GM12892 (cell line): Measurements from ENCODE around the gene TXLNA. TPM values are rescaled to one million over a fixed set of nuclear protein-coding genes. Genes with fewer than 3 reads are reported as not detected.
"Not testable (repeated sequence)": the region's sequence is repeated elsewhere in the genome, so short reads cannot be mapped to it uniquely, and the experiment has no call there.

Experiments
- DNase-seq: peaks from one replicate; pipeline ENCODE4 v3.0.0; 2011; ENCODE audit not compliant: insufficient read length
- FAIRE-seq: peaks from 2 replicates; lab custom pipeline; 2011; peaks lifted over from hg19 to GRCh38; lab: Jason Lieb, UNC
- POLR2A ChIP-seq: IDR thresholded peaks from 2 replicates; pipeline ENCODE4 v1.6.1; 2011; ENCODE audit warnings: low read depth, low read length, control low read depth
- POLR2AphosphoS5 ChIP-seq: IDR thresholded peaks from 2 replicates; pipeline ENCODE4 v1.6.1; 2011; ENCODE audit warnings: low read depth, low read length, control low read depth
- TAF1 ChIP-seq: IDR thresholded peaks from 2 replicates; pipeline ENCODE4 v1.6.1; 2011; ENCODE audit warnings: low read depth, mild to moderate bottlenecking, control low read depth, low read length, borderline replicate concordance
- polyA plus RNA-seq: library from polyadenylated mRNA; unstranded; fragments of >200 nt; gene quantifications from one replicate; pipeline ENCODE4 v1.2.1, GENCODE V29; 2012; ENCODE audit warnings: missing spikeins, inconsistent platforms; ENCODE audit not compliant: missing spikeins

Gene TXLNA
- 27.9 TPM for polyA plus RNA-seq

DNA sequence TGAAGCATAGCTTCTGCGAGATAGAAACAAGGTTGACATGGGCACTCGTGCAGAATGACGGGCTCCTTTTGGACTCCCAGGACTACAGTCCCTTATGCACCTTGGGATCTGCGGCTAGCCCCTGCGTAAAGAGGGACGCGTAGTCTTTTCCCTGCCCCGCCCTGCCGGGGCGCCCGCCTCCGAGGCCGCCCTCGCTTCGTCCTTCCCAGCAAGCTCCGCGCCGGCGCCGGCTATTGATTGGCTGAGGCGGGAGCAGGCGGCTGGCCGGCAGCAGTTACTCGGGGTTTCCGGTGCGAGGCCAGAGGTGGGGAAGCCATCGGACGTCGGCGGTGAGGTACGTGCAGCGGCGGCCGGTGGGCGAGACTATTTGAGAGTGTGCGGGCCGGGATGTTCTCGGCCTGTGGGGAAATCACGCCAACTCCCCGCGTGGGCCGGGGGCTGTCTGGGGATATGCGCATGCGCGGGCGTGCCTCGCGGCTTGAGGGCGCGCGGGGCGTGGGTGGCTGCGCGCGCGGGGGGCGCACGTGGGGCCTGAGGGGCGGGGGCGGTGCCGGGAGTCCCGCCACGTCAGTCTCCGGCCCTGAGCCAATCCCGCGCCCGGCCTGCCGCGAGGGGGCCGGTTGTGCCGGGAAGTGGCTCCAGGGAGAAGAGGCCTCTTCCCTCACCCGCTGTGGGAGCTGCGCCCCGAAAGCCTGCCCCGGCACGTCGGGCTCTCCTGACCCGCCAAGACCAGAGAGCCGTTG, at the start of gene TXLNA:
Gene TXLNA (plus strand): TSS at position 233 of the 743 bp plus-strand sequence. CDS start 671 bp downstream, outside the sequence.
- DNase-seq (peak; percentile 95), FAIRE-seq (peak; percentile 90)
- TF ChIP-seq POLR2AphosphoS5, result peak; percentile 90
- TF ChIP-seq TAF1, result peak; percentile 28; the same call in 1 of the 2 replicates
- TF ChIP-seq POLR2A, result peak; percentile 96

- not testable (repeated sequence) for DNase-seq, FAIRE-seq
These were observed 45.6 kb upstream of the TXLNA start for GRCh38 chr1:32133950-32134280.

DNA sequence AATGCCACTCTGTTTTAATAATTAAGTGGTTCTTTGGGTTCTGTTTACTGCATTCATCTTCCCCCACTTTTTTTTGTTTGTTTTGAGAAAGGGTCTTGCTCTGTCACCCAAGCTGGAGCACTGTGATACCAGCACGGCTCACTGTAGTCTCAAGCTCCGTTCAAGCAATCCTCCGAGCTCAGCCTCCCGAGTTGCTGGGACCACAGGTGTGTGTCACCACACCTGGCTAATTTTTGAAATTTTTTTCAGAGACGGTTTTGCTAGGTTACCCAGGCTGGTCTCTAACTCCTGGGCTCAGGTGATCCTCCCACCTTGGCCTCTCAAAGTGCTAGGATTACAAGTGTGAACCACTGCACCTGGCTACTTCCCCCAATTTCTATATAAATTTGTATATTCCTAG, 42.4 kb upstream of the TXLNA start:
- DNase-seq, result no peak
- FAIRE-seq, result no peak
- TF ChIP-seq POLR2A (no peak), POLR2AphosphoS5 (no peak), TAF1 (no peak)

- DNase-seq, result no peak
- FAIRE-seq, result no peak
- TF ChIP-seq POLR2A (no peak), POLR2AphosphoS5 (no peak), TAF1 (no peak)
These were observed 40.5 kb upstream of the TXLNA start for GRCh38 chr1:32138965-32139364.

- no peak for TF ChIP-seq TAF1
- no peak for TF ChIP-seq POLR2A
- no peak for TF ChIP-seq POLR2AphosphoS5
- FAIRE-seq (no peak), DNase-seq (no peak)
These were observed 36.8 kb upstream of the TXLNA start for GRCh38 chr1:32142446-32143301.

DNA sequence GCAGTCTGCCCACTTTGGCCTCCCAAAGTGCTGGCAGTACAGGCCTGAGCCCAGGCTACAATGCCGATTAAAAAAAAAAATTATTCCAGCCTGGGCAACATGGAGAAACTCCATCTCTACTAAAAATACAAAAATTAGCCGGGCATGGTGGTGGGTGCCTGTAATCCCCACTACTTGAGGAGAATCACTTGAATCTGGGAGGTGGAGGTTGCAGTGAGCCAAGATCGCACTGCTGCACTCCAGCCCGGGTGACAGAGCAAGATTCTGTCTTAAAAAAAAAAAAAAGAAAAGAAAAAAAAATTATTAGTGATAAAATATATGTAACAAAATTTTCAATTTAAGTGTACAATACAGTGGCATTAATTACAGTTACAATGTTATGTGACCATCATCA, 36.2 kb upstream of the TXLNA start:
- not testable (repeated sequence) for FAIRE-seq, DNase-seq

- TF ChIP-seq POLR2AphosphoS5 (no peak), TAF1 (no peak), POLR2A (no peak)
- no peak for DNase-seq
- FAIRE-seq, result no peak
These were observed 35.4 kb upstream of the TXLNA start for GRCh38 chr1:32144033-32144432.

GRCh38 chr1:32147799-32148198, 31.7 kb upstream of the TXLNA start:
- not testable (repeated sequence) for FAIRE-seq, DNase-seq

- FAIRE-seq, result no peak
- TF ChIP-seq TAF1 (no peak), POLR2A (no peak), POLR2AphosphoS5 (no peak)
- DNase-seq, result no peak
These were observed 28.6 kb upstream of the TXLNA start for GRCh38 chr1:32150847-32151246.

DNA sequence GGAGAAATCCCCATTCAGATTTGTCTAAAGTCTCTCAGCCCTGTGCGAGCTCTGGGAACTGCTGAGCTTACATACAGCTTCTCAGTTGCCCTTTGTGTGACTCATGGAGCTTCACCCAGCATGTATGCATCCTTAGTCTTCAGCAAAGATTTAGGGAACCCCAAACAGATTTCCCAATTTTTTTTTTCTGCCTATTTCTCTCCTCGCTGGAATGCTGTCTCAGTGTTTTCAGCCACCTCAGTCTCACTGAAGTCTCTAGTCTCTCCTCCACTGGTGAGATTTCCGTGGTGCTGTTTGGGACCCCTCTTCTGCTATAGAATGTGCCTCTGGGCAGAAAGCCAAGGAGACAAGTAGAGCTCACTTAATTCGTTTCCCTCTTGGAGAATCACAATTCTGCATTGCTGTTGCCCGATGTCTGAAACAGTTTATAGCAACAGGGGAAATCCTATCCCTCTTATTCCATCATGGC, 28.1 kb upstream of the TXLNA start:
- DNase-seq (no peak), FAIRE-seq (no peak)
- TF ChIP-seq POLR2A (no peak), POLR2AphosphoS5 (no peak), TAF1 (no peak)

GRCh38 chr1:32159189-32159588, 20.3 kb upstream of the TXLNA start:
- FAIRE-seq, result no peak
- DNase-seq, result no peak

GRCh38 chr1:32163405-32163804, 16.1 kb upstream of the TXLNA start:
- no peak for FAIRE-seq
- no peak for DNase-seq
- TF ChIP-seq TAF1 (no peak), POLR2AphosphoS5 (no peak), POLR2A (no peak)

More at GRCh38 chr1:32159189-32159588, 20.3 kb upstream of the TXLNA start:
- TF ChIP-seq POLR2A (no peak), POLR2AphosphoS5 (no peak), TAF1 (no peak)

GRCh38 chr1:32165633-32166032, 13.8 kb upstream of the TXLNA start:
- FAIRE-seq, DNase-seq: not testable (repeated sequence)
